ENCODE measurements around the gene DENND5B.

- TF ChIP-seq CTCF (IDR thresholded peaks at IDR 0.05) = no peak
- no peak for TF ChIP-seq EP300 (IDR thresholded peaks at IDR 0.05)
These were observed 222.1 kb downstream of the DENND5B start for GRCh38 chr12:31368666-31369361.

Data from suprapubic skin (tissue), 3 donors.